ENCODE data around the gene MYOC. TPM values are rescaled to one million over a fixed set of nuclear protein-coding genes. Genes with fewer than 3 reads are reported as not detected.
"Not testable (repeated sequence)": the region's sequence is repeated elsewhere in the genome, so short reads cannot be mapped to it uniquely, and the experiment has no call there.

MYOC gene
- total RNA-seq (2022): not detected in 2 replicates
- not detected for Bru-seq, nascent RNA
- BruChase-seq, experiment 1, labeled RNA remaining after a 2-hour chase: percentile 11 among the genes with signal in this experiment
- BruChase-seq, experiment 2, labeled RNA remaining after a 6-hour chase: percentile 5 among the genes with signal in this experiment
- long read RNA-seq: 0 reads

DNA sequence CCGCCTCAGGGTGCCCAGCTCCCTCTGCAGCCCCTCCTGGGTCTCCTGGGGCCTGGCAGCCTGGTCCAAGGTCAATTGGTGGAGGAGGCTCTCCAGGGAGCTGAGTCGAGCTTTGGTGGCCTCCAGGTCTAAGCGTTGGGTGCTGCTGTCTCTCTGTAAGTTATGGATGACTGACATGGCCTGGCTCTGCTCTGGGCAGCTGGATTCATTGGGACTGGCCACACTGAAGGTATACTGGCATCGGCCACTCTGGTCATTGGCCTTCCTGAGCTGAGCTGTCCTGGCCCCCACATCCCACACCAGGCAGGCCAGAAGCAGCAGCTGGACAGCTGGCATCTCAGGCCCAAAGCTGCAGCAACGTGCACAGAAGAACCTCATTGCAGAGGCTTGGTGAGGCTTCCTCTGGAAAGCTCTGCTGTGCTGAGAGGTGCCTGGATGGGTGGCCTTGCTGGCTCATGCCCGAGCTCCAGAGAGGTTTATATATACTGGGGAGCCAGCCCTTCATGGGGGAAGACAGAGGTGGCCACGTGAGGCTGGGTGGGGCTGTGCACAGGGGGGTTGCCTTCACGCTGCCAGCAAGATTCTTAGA is at the start of gene MYOC:
Gene MYOC, minus strand, starts transcription at position 455 of the 589 bp plus-strand sequence. Its CDS starts 77 bp downstream, at position 378.
- H3K27me3 ChIP-seq (replicated peaks; ENCODE audit: control insufficient read depth, insufficient read depth, low read length): no peaks in the 10 kb centered on the region
- no peaks in the 10 kb centered on the region for H3K9me3 ChIP-seq
- Mint-ChIP-seq H3K27me3 (ENCODE audit: insufficient read depth, unreplicated experiment) (peaks cover 6% of the 10 kb centered on the region), H3K4me1 (ENCODE audit: low read depth, unreplicated experiment) (no peaks in the 10 kb centered on the region), H3K27ac (ENCODE audit: unreplicated experiment) (no peak within 1 kb of the TSS), H3K36me3 (ENCODE audit: insufficient read depth, unreplicated experiment) (no peaks in the 10 kb centered on the region), H3K9me3 (ENCODE audit: unreplicated experiment) (no peaks in the 10 kb centered on the region), H3K4me3 (ENCODE audit: unreplicated experiment) (no peak within 1 kb of the TSS)
- intact Hi-C loops (cut with micrococcal nuclease; ENCODE audit: unreplicated experiment): no loop called here
- DNase-seq: no peak
- H3K4me1 ChIP-seq: 0 out of 2 replicates have a peak, but pooled peaks cover 4% of the 10 kb centered on the region
- ChIA-PET POLR2A (no interaction called here), CTCF (no interaction called here)
- no peaks in the 10 kb centered on the region for H3K36me3 ChIP-seq (ENCODE audit: control insufficient read depth, insufficient read depth, low read length)
- H3K4me3 ChIP-seq (ENCODE audit: low read depth, low read length): no peak within 1 kb of the TSS
- no TSS peak for BruUV-seq (replicated peaks)
- no peak for TF ChIP-seq CTCF (IDR thresholded peaks at IDR 0.05; ENCODE audit: insufficient read depth in 1 of 2, low read depth in 1 of 2, low read length in 1 of 2, severe bottlenecking in 1 of 2, unreplicated experiment in 1 of 2)

DNA sequence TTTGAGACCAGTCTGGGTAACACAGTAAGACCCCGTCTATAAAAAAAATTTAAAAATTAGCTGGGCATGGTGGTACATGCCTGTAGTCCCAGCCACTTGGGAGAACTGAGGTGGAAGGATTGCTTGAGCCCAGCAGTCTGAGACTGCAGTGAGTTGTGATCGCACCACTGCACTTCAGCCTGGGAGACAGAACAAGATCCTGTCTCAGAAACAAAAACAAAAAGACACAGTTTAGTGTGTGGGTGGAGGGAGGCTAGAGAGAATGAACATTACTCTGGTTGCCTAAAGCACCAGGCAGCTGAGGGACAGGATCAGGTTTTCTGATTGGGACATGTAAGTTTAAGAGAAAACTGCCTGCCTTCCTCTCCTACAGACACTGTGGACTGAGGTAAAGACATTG is 47.0 kb upstream of the MYOC start:
- no peak for TF ChIP-seq CTCF (IDR thresholded peaks at IDR 0.05; ENCODE audit: insufficient read depth in 1 of 2, low read depth in 1 of 2, low read length in 1 of 2, severe bottlenecking in 1 of 2, unreplicated experiment in 1 of 2)
- intact Hi-C loops (cut with micrococcal nuclease; ENCODE audit: unreplicated experiment): no loop called here
- Histone ChIP-seq H3K4me3 (ENCODE audit: low read depth, low read length) (no peak overlapping the region), H3K36me3 (ENCODE audit: control insufficient read depth, insufficient read depth, low read length) (no peaks in the 10 kb centered on the region), H3K27me3 (replicated peaks; ENCODE audit: control insufficient read depth, insufficient read depth, low read length) (no peaks in the 10 kb centered on the region), H3K9me3 (no peaks in the 10 kb centered on the region), H3K4me1 (no peaks in the 10 kb centered on the region)
- no peaks in the 10 kb centered on the region for H3K4me1 Mint-ChIP-seq (ENCODE audit: low read depth, unreplicated experiment)
- no peak overlapping the region for H3K4me3 Mint-ChIP-seq (ENCODE audit: unreplicated experiment)
- H3K36me3 Mint-ChIP-seq (ENCODE audit: insufficient read depth, unreplicated experiment): no peaks in the 10 kb centered on the region
- ChIA-PET POLR2A (no interaction called here), CTCF (no interaction called here)
- no peaks in the 10 kb centered on the region for H3K27me3 Mint-ChIP-seq (ENCODE audit: insufficient read depth, unreplicated experiment)
- no TSS peak for BruUV-seq (replicated peaks)
- H3K27ac Mint-ChIP-seq (ENCODE audit: unreplicated experiment): no peak overlapping the region
- peaks cover 23% of the 10 kb centered on the region for H3K9me3 Mint-ChIP-seq (ENCODE audit: unreplicated experiment)
- DNase-seq: no peak

GRCh38 chr1:171695772-171696171 is 43.3 kb upstream of the MYOC start:
- CTCF ChIA-PET; H3K36me3 Mint-ChIP-seq (ENCODE audit: insufficient read depth, unreplicated experiment); H3K4me1 Mint-ChIP-seq (ENCODE audit: low read depth, unreplicated experiment); H3K4me1 ChIP-seq; intact Hi-C loops (cut with micrococcal nuclease; ENCODE audit: unreplicated experiment); H3K4me3 Mint-ChIP-seq (ENCODE audit: unreplicated experiment); H3K9me3 ChIP-seq; H3K27me3 ChIP-seq (replicated peaks; ENCODE audit: control insufficient read depth, insufficient read depth, low read length); H3K36me3 ChIP-seq (ENCODE audit: control insufficient read depth, insufficient read depth, low read length); BruUV-seq (replicated peaks); POLR2A ChIA-PET; H3K4me3 ChIP-seq (ENCODE audit: low read depth, low read length); H3K27me3 Mint-ChIP-seq (ENCODE audit: insufficient read depth, unreplicated experiment); DNase-seq; H3K27ac Mint-ChIP-seq (ENCODE audit: unreplicated experiment): not testable (repeated sequence)
- peaks cover 23% of the 10 kb centered on the region for H3K9me3 Mint-ChIP-seq (ENCODE audit: unreplicated experiment)

- H3K27ac Mint-ChIP-seq (ENCODE audit: unreplicated experiment); H3K36me3 Mint-ChIP-seq (ENCODE audit: insufficient read depth, unreplicated experiment); H3K4me1 Mint-ChIP-seq (ENCODE audit: low read depth, unreplicated experiment); DNase-seq; CTCF ChIA-PET; intact Hi-C loops (cut with micrococcal nuclease; ENCODE audit: unreplicated experiment); POLR2A ChIA-PET; H3K27me3 ChIP-seq (replicated peaks; ENCODE audit: control insufficient read depth, insufficient read depth, low read length); H3K36me3 ChIP-seq (ENCODE audit: control insufficient read depth, insufficient read depth, low read length); H3K4me1 ChIP-seq; H3K27me3 Mint-ChIP-seq (ENCODE audit: insufficient read depth, unreplicated experiment); H3K4me3 Mint-ChIP-seq (ENCODE audit: unreplicated experiment); H3K9me3 ChIP-seq; H3K4me3 ChIP-seq (ENCODE audit: low read depth, low read length); BruUV-seq (replicated peaks): not testable (repeated sequence)
- peaks cover 23% of the 10 kb centered on the region for H3K9me3 Mint-ChIP-seq (ENCODE audit: unreplicated experiment)
Measured at GRCh38 chr1:171693541-171693940, 41.1 kb upstream of the MYOC start.

Data from Caco-2 (cell line).